HEK293T (cell line): ENCODE results near the gene KIF16B.

Source experiments
- CTCF ChIA-PET: fragments of 350-600 bp; formaldehyde crosslinking; extraction: SDS; loops from one replicate; lab custom pipeline; 2021; ENCODE audit warnings: antibody characterized with exemption, inconsistent platforms; lab: Yijun Ruan, JAX
- POLR2A ChIA-PET: fragments of 350-600 bp; formaldehyde crosslinking; extraction: SDS; loops from one replicate; lab custom pipeline; 2020; ENCODE audit warnings: antibody characterized with exemption, inconsistent platforms; lab: Yijun Ruan, JAX
- DNase-seq: peaks from one replicate; pipeline ENCODE4 v3.0.0; 2012; ENCODE audit warnings: mixed read lengths; ENCODE audit errors: extremely low spot score
- ARNT ChIP-seq: fragments of 450-650 bp; IDR thresholded peaks from 2 replicates; pipeline ENCODE4 v1.6.1; 2017; ENCODE audit warnings: mild to moderate bottlenecking
- BHLHE40 ChIP-seq: fragments of 450-650 bp; IDR thresholded peaks from 2 replicates; pipeline ENCODE4 v1.6.1; 2016; ENCODE audit warnings: mild to moderate bottlenecking, moderate library complexity, borderline replicate concordance
- CTBP1 ChIP-seq: fragments of 450-650 bp; IDR thresholded peaks from 2 replicates; pipeline ENCODE4 v1.6.1; 2016; ENCODE audit warnings: borderline replicate concordance
- ELF4 ChIP-seq: fragments of 450-650 bp; IDR thresholded peaks from 2 replicates; pipeline ENCODE4 v1.6.1; 2017; ENCODE audit warnings: antibody characterized with exemption
- FOXA1 ChIP-seq: fragments of 450-650 bp; IDR thresholded peaks from 2 replicates; pipeline ENCODE4 v1.6.1; 2016; ENCODE audit warnings: mild to moderate bottlenecking
- FOXK2 ChIP-seq: fragments of 450-650 bp; IDR thresholded peaks from 2 replicates; pipeline ENCODE4 v1.6.1; 2016; ENCODE audit warnings: mild to moderate bottlenecking
- FOXM1 ChIP-seq: fragments of 450-650 bp; IDR thresholded peaks from 2 replicates; pipeline ENCODE4 v1.6.1; 2017; ENCODE audit warnings: mild to moderate bottlenecking, borderline replicate concordance
- HDGF ChIP-seq: fragments of 450-650 bp; IDR thresholded peaks from 2 replicates; pipeline ENCODE4 v1.6.1; 2017; ENCODE audit warnings: antibody characterized with exemption, borderline replicate concordance
- L3MBTL2 ChIP-seq: fragments of 450-650 bp; conservative IDR thresholded peaks from 2 replicates; pipeline ENCODE4 v1.6.1; 2016; ENCODE audit warnings: mild to moderate bottlenecking
- LEF1 ChIP-seq: fragments of 450-650 bp; IDR thresholded peaks from 2 replicates; pipeline ENCODE4 v1.6.1; 2017; ENCODE audit warnings: mild to moderate bottlenecking, borderline replicate concordance
- NFRKB ChIP-seq: fragments of 450-650 bp; IDR thresholded peaks from 2 replicates; pipeline ENCODE4 v1.6.1; 2016; ENCODE audit warnings: mild to moderate bottlenecking, moderate library complexity
- PKNOX1 ChIP-seq: fragments of 450-650 bp; IDR thresholded peaks from 2 replicates; pipeline ENCODE4 v1.6.1; 2016
- SP1 ChIP-seq: fragments of 450-650 bp; IDR thresholded peaks from 2 replicates; pipeline ENCODE4 v1.6.1; 2017
- SUZ12 ChIP-seq: fragments of 450-650 bp; IDR thresholded peaks from 2 replicates; pipeline ENCODE4 v1.6.1; 2016; ENCODE audit warnings: mild to moderate bottlenecking
- TARDBP ChIP-seq: fragments of 450-650 bp; IDR thresholded peaks from 2 replicates; pipeline ENCODE4 v1.6.1; 2016
- ZNF384 ChIP-seq: fragments of 450-650 bp; IDR thresholded peaks from 2 replicates; pipeline ENCODE4 v1.6.1; 2016

Gene KIF16B

GRCh38 chr20:16360668-16361067, 212.6 kb downstream of the KIF16B start:
- DNase-seq = no peak
- ChIA-PET POLR2A (no interaction called here), CTCF (no interaction called here)
- TF ChIP-seq FOXA1 = no peak
- TF ChIP-seq SUZ12 = no peak
- TF ChIP-seq ELF4 = no peak
- TF ChIP-seq BHLHE40 = no peak
- TF ChIP-seq PKNOX1 = no peak
- no peak for TF ChIP-seq ARNT
- no peak for TF ChIP-seq NFRKB
- TF ChIP-seq TARDBP = no peak

GRCh38 chr20:16353417-16353781, 219.8 kb downstream of the KIF16B start:
- TF ChIP-seq TARDBP = no peak
- no peak for TF ChIP-seq BHLHE40
- no peak for TF ChIP-seq ARNT
- TF ChIP-seq SUZ12 = no peak
- no peak for TF ChIP-seq PKNOX1
- no peak for TF ChIP-seq FOXM1
- no peak for TF ChIP-seq SP1
- no peak for TF ChIP-seq ZNF384
- TF ChIP-seq FOXA1 = no peak
- no peak for TF ChIP-seq L3MBTL2
- TF ChIP-seq FOXK2 = no peak
- no peak for TF ChIP-seq CTBP1
- TF ChIP-seq HDGF = no peak
- no peak for TF ChIP-seq NFRKB
- no peak for TF ChIP-seq LEF1
- TF ChIP-seq ELF4 = no peak
- ChIA-PET POLR2A (no interaction called here), CTCF (no interaction called here)

GRCh38 chr20:16352751-16353416, 220.4 kb downstream of the KIF16B start:
- ChIA-PET POLR2A (no interaction called here), CTCF (no interaction called here)
- DNase-seq = no peak
- TF ChIP-seq HDGF (no peak), FOXM1 (no peak), SUZ12 (no peak), SP1 (no peak), TARDBP (no peak), LEF1 (no peak), CTBP1 (no peak), FOXA1 (no peak), ARNT (no peak)

More at GRCh38 chr20:16353417-16353781, 219.8 kb downstream of the KIF16B start:
- no peak for DNase-seq

GRCh38 chr20:16352321-16352720, 220.9 kb downstream of the KIF16B start:
- ChIA-PET CTCF (no interaction called here), POLR2A (no interaction called here)
- no peak for DNase-seq

GRCh38 chr20:16351415-16351814, 221.8 kb downstream of the KIF16B start:
- no peak for TF ChIP-seq ARNT
- TF ChIP-seq TARDBP = no peak
- TF ChIP-seq PKNOX1 = no peak
- TF ChIP-seq CTBP1 = no peak
- no peak for TF ChIP-seq FOXM1
- TF ChIP-seq SUZ12 = no peak
- TF ChIP-seq NFRKB = no peak
- no peak for TF ChIP-seq FOXK2
- TF ChIP-seq FOXA1 = no peak
- no peak for TF ChIP-seq ZNF384
- TF ChIP-seq LEF1 = no peak
- TF ChIP-seq L3MBTL2 = no peak
- DNase-seq = no peak
- ChIA-PET CTCF (no interaction called here), POLR2A (no interaction called here)

More at GRCh38 chr20:16352321-16352720, 220.9 kb downstream of the KIF16B start:
- TF ChIP-seq NFRKB (no peak), SUZ12 (no peak), ZNF384 (no peak), ELF4 (no peak), SP1 (no peak), HDGF (no peak), LEF1 (no peak)

- CTCF ChIA-PET = no interaction called here
- POLR2A ChIA-PET = no interaction called here
- no peak for DNase-seq
- no peak for TF ChIP-seq PKNOX1
- TF ChIP-seq BHLHE40 = no peak
- no peak for TF ChIP-seq FOXA1
- TF ChIP-seq NFRKB = no peak
- no peak for TF ChIP-seq SUZ12
- TF ChIP-seq TARDBP = no peak
Observed at GRCh38 chr20:16350465-16350864, 222.8 kb downstream of the KIF16B start.
